Neural cell (in vitro differentiated cells): Measurements from ENCODE around the gene SMIM1. TPM values are rescaled to one million over a fixed set of nuclear protein-coding genes. Genes with fewer than 3 reads are reported as not detected.

ENCODE experiments used
- H2AFZ ChIP-seq: fragments of 200-600, 300-800 bp; sonication (generic), shearing (Covaris generic); 2 replicates; pipeline ENCODE4 v1.6.0; 2014; ENCODE audit warnings: low read depth, mild to moderate bottlenecking, antibody characterized with exemption, low read length, moderate library complexity
- H3F3A ChIP-seq: fragments of 200-600 bp; shearing (Covaris generic); 2 replicates; pipeline ENCODE4 v1.6.1; 2016; ENCODE audit warnings: mild to moderate bottlenecking, moderate library complexity, mixed read lengths, antibody characterized with exemption, low read length; ENCODE audit not compliant: insufficient read depth, poor library complexity, severe bottlenecking
- H3K27ac ChIP-seq: fragments of 200-600, 300-800 bp; sonication (generic), shearing (Covaris generic); 2 replicates; pipeline ENCODE4 v1.5.1; 2014; ENCODE audit warnings: mild to moderate bottlenecking, low read length, moderate library complexity
- H3K27me3 ChIP-seq: fragments of 300-800, 200-600 bp; sonication (generic), shearing (Covaris generic); 2 replicates; pipeline ENCODE4 v1.6.0; 2014; ENCODE audit warnings: mild to moderate bottlenecking, low read depth, low read length, moderate library complexity; ENCODE audit not compliant: insufficient read depth
- H3K36me3 ChIP-seq: fragments of 300-800, 200-600 bp; sonication (generic), shearing (Covaris generic); 2 replicates; pipeline ENCODE4 v1.5.1; 2014; ENCODE audit warnings: mild to moderate bottlenecking, antibody characterized with exemption, low read length, moderate library complexity; ENCODE audit not compliant: insufficient read depth
- H3K4me2 ChIP-seq: fragments of 300-800, 200-600 bp; sonication (generic), shearing (Covaris generic); 2 replicates; pipeline ENCODE4 v1.6.0; 2014; ENCODE audit warnings: mild to moderate bottlenecking, low read length
- H3K4me3 ChIP-seq: fragments of 300-800, 200-600 bp; sonication (generic), shearing (Covaris generic); 2 replicates; pipeline ENCODE4 v1.5.1; 2014; ENCODE audit warnings: mild to moderate bottlenecking, low read length, moderate library complexity
- H3K79me2 ChIP-seq: fragments of 200-600 bp; shearing (Covaris generic); replicated peaks from 2 replicates; pipeline ENCODE4 v1.6.0; 2014; ENCODE audit warnings: mild to moderate bottlenecking, low read length, moderate library complexity; ENCODE audit not compliant: insufficient read depth
- H3K9ac ChIP-seq: fragments of 300-800, 200-600 bp; sonication (generic), shearing (Covaris generic); 2 replicates; pipeline ENCODE4 v1.6.1; 2016; ENCODE audit warnings: mild to moderate bottlenecking, low read length, mixed read lengths
- H3K9me2 ChIP-seq: fragments of 200-600 bp; shearing (Covaris generic); 2 replicates; pipeline ENCODE4 v1.6.1; 2016; ENCODE audit warnings: mild to moderate bottlenecking, low read length, mixed read lengths; ENCODE audit not compliant: insufficient read depth
- H3K9me3 ChIP-seq: fragments of 200-600, 300-800 bp; sonication (generic), shearing (Covaris generic); 2 replicates; pipeline ENCODE4 v1.6.1; 2016; ENCODE audit warnings: mild to moderate bottlenecking, mixed run types, low read length, moderate library complexity, mixed read lengths
- H4K20me1 ChIP-seq: fragments of 200-600 bp; shearing (Covaris generic); 2 replicates; pipeline ENCODE4 v1.6.1; 2016; ENCODE audit warnings: mild to moderate bottlenecking, mixed run types; ENCODE audit not compliant: insufficient read depth
- EP300 ChIP-seq: fragments of 450-650 bp; conservative IDR thresholded peaks from 2 replicates; pipeline ENCODE4 v1.6.1; 2014; ENCODE audit warnings: antibody characterized with exemption, mild to moderate bottlenecking, moderate library complexity; ENCODE audit not compliant: poor library complexity, severe bottlenecking
- EZH2 ChIP-seq: fragments of 200-600, 300-800 bp; shearing (Covaris generic), sonication (generic); IDR thresholded peaks from 2 replicates; pipeline ENCODE4 v1.6.1; 2014; ENCODE audit warnings: antibody characterized with exemption, low read length, borderline replicate concordance, mild to moderate bottlenecking; ENCODE audit not compliant: insufficient read depth, poor library complexity, severe bottlenecking
- MXI1 ChIP-seq: fragments of 450-650 bp; conservative IDR thresholded peaks from 2 replicates; pipeline ENCODE4 v1.6.1; 2014; ENCODE audit warnings: antibody characterized with exemption, mild to moderate bottlenecking; ENCODE audit not compliant: poor library complexity, severe bottlenecking
- POLR2AphosphoS5 ChIP-seq: IDR thresholded peaks from 2 replicates; pipeline ENCODE4 v1.6.1; 2012
- RAD21 ChIP-seq: fragments of 450-650 bp; conservative IDR thresholded peaks from 2 replicates; pipeline ENCODE4 v1.6.1; 2014; ENCODE audit warnings: antibody characterized with exemption, mild to moderate bottlenecking, moderate library complexity
- SMC3 ChIP-seq: fragments of 450-650 bp; conservative IDR thresholded peaks from 2 replicates; pipeline ENCODE4 v1.6.1; 2014; ENCODE audit warnings: antibody characterized with exemption, mild to moderate bottlenecking, moderate library complexity; ENCODE audit not compliant: poor library complexity
- TAF1 ChIP-seq: IDR thresholded peaks from 2 replicates; pipeline ENCODE4 v1.6.1; 2012; ENCODE audit warnings: low read depth
- polyA plus RNA-seq: library from polyadenylated mRNA; depleted of rRNA; stranded (reverse); fragments of >200 nt; gene quantifications from 2 replicates; pipeline ENCODE4 v1.2.3, GENCODE V29; 2014
- TF ChIP-seq, protein P1 (sequence below): IDR thresholded peaks from 2 replicates; pipeline ENCODE4 v1.6.1; 2012; ENCODE audit warnings: borderline replicate concordance
- TF ChIP-seq, protein P2 (sequence below): fragments of 450-650 bp; IDR thresholded peaks from 2 replicates; pipeline ENCODE4 v1.5.1; 2014; ENCODE audit warnings: antibody characterized with exemption, mild to moderate bottlenecking, moderate library complexity; ENCODE audit not compliant: poor library complexity, severe bottlenecking

SMIM1 gene
- polyA plus RNA-seq, 1 donor from 2014 or later = not detected

DNA sequence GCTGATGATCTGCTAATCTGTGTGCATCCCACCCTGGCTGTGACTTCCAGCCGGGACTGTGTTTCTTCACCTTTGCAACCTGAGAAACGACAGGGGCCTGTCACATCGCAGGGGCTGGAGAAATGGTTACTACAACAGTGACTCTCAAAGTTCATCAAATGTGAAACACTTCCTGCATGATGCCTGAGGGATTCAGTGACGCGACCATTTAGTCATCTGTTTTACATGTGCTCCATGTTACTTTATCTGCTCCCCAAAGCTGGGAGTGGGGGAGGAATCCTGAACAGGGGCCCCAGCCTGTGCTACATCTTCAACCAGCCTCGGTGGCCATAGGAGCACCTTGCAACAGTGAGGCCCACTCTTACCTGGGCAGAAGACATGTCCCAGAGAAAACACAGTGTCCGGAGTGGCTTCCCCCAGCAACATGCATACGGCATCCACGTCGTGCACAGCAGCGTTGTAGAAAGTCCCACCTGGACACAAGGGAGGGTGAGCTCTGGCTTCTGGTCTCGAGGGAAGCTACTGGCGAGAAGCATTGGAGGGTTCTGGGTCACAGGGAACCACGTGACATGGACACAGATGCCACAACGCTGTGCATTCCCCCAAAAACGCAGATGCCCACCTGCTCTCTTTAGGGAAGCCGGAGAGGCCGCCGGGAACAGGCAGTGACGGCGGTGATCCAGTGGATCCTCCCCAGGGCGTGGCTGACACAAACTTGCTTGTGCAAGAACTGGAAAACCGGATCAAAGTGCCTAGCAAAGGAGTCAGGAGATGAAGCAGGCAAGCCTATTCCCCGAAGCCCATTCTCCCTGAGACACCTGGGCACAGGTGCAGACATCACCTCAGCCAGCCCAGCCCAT, 29.9 kb upstream of the SMIM1 start:
- Histone ChIP-seq H3F3A (no peaks in the 10 kb centered on the region), H3K36me3 (no peaks in the 10 kb centered on the region)

DNA sequence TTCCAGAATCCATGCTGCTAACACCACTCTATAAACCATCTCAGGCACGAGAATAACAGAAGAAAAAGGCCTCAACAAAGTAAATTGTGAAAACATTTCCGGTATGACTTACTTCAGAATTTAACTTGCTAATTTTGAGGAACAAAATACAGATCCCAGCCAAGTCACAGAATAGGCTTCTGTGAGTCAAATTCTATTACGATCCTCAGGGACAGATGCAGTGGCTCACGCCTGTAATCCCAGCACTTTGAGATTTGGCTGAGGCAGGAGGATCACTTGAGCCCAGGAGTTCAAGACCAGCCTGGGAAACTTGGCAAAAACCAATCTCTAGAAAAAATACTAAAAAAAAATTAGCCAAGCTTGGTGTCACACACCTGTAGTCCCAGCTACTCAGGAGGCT, 29.1 kb upstream of the SMIM1 start:
- no peak overlapping the region for H3K27ac ChIP-seq
- H3K9ac ChIP-seq = no peak overlapping the region
- H3K9me3 ChIP-seq = no peaks in the 10 kb centered on the region
- H3K4me2 ChIP-seq = no peak overlapping the region
- no peaks in the 10 kb centered on the region for H3K27me3 ChIP-seq
- H2AFZ ChIP-seq = no peak overlapping the region
- H3K36me3 ChIP-seq = no peaks in the 10 kb centered on the region
- peaks cover 5% of the 10 kb centered on the region for H3K79me2 ChIP-seq
- TF ChIP-seq TAF1 (no peak), EP300 (no peak), MXI1 (no peak), RAD21 (no peak), POLR2AphosphoS5 (no peak), EZH2 (no peak), SMC3 (no peak)
- TF ChIP-seq, protein P1, sequence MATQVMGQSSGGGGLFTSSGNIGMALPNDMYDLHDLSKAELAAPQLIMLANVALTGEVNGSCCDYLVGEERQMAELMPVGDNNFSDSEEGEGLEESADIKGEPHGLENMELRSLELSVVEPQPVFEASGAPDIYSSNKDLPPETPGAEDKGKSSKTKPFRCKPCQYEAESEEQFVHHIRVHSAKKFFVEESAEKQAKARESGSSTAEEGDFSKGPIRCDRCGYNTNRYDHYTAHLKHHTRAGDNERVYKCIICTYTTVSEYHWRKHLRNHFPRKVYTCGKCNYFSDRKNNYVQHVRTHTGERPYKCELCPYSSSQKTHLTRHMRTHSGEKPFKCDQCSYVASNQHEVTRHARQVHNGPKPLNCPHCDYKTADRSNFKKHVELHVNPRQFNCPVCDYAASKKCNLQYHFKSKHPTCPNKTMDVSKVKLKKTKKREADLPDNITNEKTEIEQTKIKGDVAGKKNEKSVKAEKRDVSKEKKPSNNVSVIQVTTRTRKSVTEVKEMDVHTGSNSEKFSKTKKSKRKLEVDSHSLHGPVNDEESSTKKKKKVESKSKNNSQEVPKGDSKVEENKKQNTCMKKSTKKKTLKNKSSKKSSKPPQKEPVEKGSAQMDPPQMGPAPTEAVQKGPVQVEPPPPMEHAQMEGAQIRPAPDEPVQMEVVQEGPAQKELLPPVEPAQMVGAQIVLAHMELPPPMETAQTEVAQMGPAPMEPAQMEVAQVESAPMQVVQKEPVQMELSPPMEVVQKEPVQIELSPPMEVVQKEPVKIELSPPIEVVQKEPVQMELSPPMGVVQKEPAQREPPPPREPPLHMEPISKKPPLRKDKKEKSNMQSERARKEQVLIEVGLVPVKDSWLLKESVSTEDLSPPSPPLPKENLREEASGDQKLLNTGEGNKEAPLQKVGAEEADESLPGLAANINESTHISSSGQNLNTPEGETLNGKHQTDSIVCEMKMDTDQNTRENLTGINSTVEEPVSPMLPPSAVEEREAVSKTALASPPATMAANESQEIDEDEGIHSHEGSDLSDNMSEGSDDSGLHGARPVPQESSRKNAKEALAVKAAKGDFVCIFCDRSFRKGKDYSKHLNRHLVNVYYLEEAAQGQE = no peak
- TF ChIP-seq, protein P2, sequence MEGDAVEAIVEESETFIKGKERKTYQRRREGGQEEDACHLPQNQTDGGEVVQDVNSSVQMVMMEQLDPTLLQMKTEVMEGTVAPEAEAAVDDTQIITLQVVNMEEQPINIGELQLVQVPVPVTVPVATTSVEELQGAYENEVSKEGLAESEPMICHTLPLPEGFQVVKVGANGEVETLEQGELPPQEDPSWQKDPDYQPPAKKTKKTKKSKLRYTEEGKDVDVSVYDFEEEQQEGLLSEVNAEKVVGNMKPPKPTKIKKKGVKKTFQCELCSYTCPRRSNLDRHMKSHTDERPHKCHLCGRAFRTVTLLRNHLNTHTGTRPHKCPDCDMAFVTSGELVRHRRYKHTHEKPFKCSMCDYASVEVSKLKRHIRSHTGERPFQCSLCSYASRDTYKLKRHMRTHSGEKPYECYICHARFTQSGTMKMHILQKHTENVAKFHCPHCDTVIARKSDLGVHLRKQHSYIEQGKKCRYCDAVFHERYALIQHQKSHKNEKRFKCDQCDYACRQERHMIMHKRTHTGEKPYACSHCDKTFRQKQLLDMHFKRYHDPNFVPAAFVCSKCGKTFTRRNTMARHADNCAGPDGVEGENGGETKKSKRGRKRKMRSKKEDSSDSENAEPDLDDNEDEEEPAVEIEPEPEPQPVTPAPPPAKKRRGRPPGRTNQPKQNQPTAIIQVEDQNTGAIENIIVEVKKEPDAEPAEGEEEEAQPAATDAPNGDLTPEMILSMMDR = no peak
- no peaks in the 10 kb centered on the region for H3F3A ChIP-seq
- no peaks in the 10 kb centered on the region for H3K9me2 ChIP-seq
- no peaks in the 10 kb centered on the region for H4K20me1 ChIP-seq
- H3K4me3 ChIP-seq = no peak overlapping the region

More for the DNA sequence above, 29.9 kb upstream of the SMIM1 start:
- Histone ChIP-seq H3K9me2 (no peaks in the 10 kb centered on the region), H2AFZ (no peak overlapping the region), H3K27ac (no peak overlapping the region), H3K4me3 (no peak overlapping the region), H3K79me2 (peaks cover 5% of the 10 kb centered on the region), H4K20me1 (no peaks in the 10 kb centered on the region), H3K4me2 (no peak overlapping the region), H3K27me3 (no peaks in the 10 kb centered on the region), H3K9me3 (no peaks in the 10 kb centered on the region), H3K9ac (no peak overlapping the region)
- TF ChIP-seq, protein P2 = no peak
- TF ChIP-seq EP300 (no peak), SMC3 (no peak), POLR2AphosphoS5 (no peak), EZH2 (no peak), RAD21 (no peak), TAF1 (no peak), MXI1 (no peak)
- TF ChIP-seq, protein P1 = no peak
